GM21717 (cell line): Measurements from ENCODE around the gene TUB.

ENCODE experiments used
- ATAC-seq: cut with Tn5 transposase; IDR thresholded peaks from one replicate; pipeline ENCODE4 v1.9.1; 2021; ENCODE audit warnings: mild to moderate bottlenecking, moderate library complexity; ENCODE audit not compliant: unreplicated experiment

The TUB gene

GRCh38 chr11:8043756-8044155, 37.3 kb upstream of the TUB start:
- no peak for ATAC-seq

GRCh38 chr11:8045839-8046238, 35.2 kb upstream of the TUB start:
- no peak for ATAC-seq

GRCh38 chr11:8047382-8047781, 33.6 kb upstream of the TUB start:
- ATAC-seq = no peak

- no peak for ATAC-seq
These were observed 31.9 kb upstream of the TUB start for GRCh38 chr11:8049084-8049483.

GRCh38 chr11:8055091-8055835, 25.7 kb upstream of the TUB start:
- ATAC-seq = no peak

- no peak for ATAC-seq
These were observed 25.0 kb upstream of the TUB start for GRCh38 chr11:8055836-8056526.

- ATAC-seq = no peak
These were observed 24.1 kb upstream of the TUB start for GRCh38 chr11:8056810-8057463.

GRCh38 chr11:8058216-8058615, 22.8 kb upstream of the TUB start:
- ATAC-seq = no peak

- ATAC-seq = no peak
These were observed 22.0 kb upstream of the TUB start for GRCh38 chr11:8059030-8059429.

GRCh38 chr11:8059571-8060011, 21.4 kb upstream of the TUB start:
- ATAC-seq = no peak

- no peak for ATAC-seq
These were observed 20.8 kb upstream of the TUB start for GRCh38 chr11:8060146-8060719.

- no peak for ATAC-seq
These were observed 20.0 kb upstream of the TUB start for GRCh38 chr11:8060801-8061554.

- no peak for ATAC-seq
These were observed 19.2 kb upstream of the TUB start for GRCh38 chr11:8061555-8062428.

- ATAC-seq = no peak
These were observed 18.2 kb upstream of the TUB start for GRCh38 chr11:8062781-8063257.

- ATAC-seq = no peak
These were observed 17.7 kb upstream of the TUB start for GRCh38 chr11:8063324-8063723.

- no peak for ATAC-seq
These were observed 16.0 kb upstream of the TUB start for GRCh38 chr11:8065031-8065430.

- no peak for ATAC-seq
These were observed 14.7 kb upstream of the TUB start for GRCh38 chr11:8066036-8066910.

GRCh38 chr11:8066911-8067455, 14.0 kb upstream of the TUB start:
- ATAC-seq = no peak

GRCh38 chr11:8067567-8067928, 13.5 kb upstream of the TUB start:
- ATAC-seq = no peak
